HG03039 (cell line): ENCODE data around the gene DOP1B.

ENCODE experiments used
- ATAC-seq: cut with Tn5 transposase; IDR thresholded peaks from one replicate; pipeline ENCODE4 v1.9.1; 2021; ENCODE audit warnings: mild to moderate bottlenecking, moderate library complexity; ENCODE audit not compliant: unreplicated experiment

The DOP1B gene

GRCh38 chr21:36202726-36203602 is 46.3 kb downstream of the DOP1B start:
- no peak for ATAC-seq

- no peak for ATAC-seq
These were observed 46.9 kb downstream of the DOP1B start for GRCh38 chr21:36203603-36203889.

GRCh38 chr21:36204980-36205379 is 48.4 kb downstream of the DOP1B start:
- ATAC-seq: no peak

GRCh38 chr21:36205962-36206361 is 49.3 kb downstream of the DOP1B start:
- no peak for ATAC-seq
